ENCODE results near the gene NTN3. TPM values are rescaled to one million over a fixed set of nuclear protein-coding genes. Genes with fewer than 3 reads are reported as not detected.
A peak's percentile ranks its signal among the peaks of the same experiment; 100 is the strongest.

Gene NTN3
- total RNA-seq, 1 donor: 0.43 TPM

DNA sequence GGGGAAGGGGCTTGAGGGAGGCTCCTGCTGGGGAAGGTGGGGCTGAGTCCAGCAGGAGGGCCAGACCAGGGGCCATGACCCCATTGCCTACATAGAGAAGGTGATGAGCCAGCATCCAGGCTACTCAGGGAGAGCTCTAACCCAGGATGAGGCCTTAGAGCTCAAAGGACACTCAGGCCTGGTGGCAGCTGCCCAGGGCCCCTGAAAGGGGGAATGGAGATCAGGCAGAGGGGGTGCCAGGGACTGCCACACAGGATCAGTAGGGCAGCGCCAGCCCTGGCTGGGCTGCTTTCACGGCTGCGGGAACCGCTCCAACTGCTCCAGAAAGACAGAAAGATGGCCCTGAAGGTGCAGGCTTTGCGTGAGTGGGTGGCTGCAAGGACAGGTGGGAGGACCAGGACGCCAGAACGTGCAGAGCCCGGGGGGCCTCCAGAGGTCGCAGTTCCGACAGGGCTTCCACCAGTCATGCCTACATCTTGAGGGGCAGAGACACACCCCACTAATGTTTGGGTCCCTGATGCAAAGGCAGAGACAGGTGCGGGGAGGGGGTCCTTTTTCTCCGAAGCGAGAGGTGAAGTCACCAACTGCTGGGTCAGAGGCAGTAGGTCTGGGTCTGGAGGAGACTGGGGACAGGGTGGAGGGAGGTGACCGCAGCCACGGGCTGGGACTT, 41.8 kb downstream of the NTN3 start:
- peak overlapping the region; percentile 96 for H3K4me3 ChIP-seq (ENCODE audit: low read depth, low read length)
- TF ChIP-seq, protein P1, sequence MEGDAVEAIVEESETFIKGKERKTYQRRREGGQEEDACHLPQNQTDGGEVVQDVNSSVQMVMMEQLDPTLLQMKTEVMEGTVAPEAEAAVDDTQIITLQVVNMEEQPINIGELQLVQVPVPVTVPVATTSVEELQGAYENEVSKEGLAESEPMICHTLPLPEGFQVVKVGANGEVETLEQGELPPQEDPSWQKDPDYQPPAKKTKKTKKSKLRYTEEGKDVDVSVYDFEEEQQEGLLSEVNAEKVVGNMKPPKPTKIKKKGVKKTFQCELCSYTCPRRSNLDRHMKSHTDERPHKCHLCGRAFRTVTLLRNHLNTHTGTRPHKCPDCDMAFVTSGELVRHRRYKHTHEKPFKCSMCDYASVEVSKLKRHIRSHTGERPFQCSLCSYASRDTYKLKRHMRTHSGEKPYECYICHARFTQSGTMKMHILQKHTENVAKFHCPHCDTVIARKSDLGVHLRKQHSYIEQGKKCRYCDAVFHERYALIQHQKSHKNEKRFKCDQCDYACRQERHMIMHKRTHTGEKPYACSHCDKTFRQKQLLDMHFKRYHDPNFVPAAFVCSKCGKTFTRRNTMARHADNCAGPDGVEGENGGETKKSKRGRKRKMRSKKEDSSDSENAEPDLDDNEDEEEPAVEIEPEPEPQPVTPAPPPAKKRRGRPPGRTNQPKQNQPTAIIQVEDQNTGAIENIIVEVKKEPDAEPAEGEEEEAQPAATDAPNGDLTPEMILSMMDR (IDR thresholded peaks at IDR 0.05; ENCODE audit: insufficient read depth, low read depth, low read length): no peak

DNA sequence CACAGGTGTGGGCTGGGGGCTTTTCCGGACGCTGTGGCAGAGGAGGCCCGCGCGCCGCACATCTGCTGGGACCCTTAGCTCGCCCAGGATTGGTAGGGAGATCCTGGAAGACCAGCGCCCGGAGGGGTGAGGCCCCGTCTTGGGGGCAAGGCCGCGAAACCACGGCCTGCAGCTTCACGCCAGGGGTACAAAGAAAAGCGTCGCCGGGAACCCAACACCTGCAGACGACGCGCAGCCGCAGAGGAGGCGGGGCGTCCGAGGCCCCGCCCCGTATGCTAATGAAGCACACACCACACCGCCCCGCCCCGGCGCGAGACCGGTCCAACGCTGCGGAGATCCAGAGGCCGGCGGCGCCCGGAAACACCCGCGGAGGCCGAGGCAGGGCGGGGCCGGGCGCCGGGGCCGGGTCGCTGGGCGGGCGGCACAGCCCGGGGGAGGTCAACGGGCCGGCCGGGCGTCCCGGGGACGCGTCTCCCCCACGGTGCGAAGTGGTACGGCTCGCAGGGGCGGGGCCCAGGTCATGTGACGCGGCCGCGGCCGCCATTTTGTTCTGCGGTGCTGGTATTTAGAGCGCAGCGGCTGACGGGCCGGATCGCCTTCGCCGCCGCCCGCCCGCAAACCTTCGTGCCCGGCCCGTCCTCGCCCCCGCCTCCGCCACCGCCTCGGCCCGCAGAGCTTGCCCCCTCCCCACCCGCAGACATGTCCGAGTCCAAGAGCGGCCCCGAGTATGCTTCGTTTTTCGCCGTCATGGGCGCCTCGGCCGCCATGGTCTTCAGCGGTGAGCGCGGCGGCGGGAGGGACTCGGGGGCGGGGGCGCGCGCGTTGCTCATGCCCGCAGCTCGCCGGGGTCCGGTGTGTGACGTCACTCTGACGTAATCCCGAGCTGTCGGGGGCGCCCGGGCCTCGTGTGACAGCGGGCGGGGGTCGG, 42.6 kb downstream of the NTN3 start, which contains the start of gene ATP6V0C:
Gene ATP6V0C (plus strand): TSS at position 548 of the 928 bp plus-strand sequence. CDS start 152 bp downstream, at position 700.
- DNase-seq (ENCODE audit: low read depth): peak; percentile 88
- H3K4me3 ChIP-seq (ENCODE audit: low read depth, low read length): peak within 1 kb of the TSS; percentile 96
- TF ChIP-seq, protein P1 (IDR thresholded peaks at IDR 0.05; ENCODE audit: insufficient read depth, low read depth, low read length): no peak

More for the DNA sequence above, 41.8 kb downstream of the NTN3 start:
- DNase-seq (ENCODE audit: low read depth): no peak

DNA sequence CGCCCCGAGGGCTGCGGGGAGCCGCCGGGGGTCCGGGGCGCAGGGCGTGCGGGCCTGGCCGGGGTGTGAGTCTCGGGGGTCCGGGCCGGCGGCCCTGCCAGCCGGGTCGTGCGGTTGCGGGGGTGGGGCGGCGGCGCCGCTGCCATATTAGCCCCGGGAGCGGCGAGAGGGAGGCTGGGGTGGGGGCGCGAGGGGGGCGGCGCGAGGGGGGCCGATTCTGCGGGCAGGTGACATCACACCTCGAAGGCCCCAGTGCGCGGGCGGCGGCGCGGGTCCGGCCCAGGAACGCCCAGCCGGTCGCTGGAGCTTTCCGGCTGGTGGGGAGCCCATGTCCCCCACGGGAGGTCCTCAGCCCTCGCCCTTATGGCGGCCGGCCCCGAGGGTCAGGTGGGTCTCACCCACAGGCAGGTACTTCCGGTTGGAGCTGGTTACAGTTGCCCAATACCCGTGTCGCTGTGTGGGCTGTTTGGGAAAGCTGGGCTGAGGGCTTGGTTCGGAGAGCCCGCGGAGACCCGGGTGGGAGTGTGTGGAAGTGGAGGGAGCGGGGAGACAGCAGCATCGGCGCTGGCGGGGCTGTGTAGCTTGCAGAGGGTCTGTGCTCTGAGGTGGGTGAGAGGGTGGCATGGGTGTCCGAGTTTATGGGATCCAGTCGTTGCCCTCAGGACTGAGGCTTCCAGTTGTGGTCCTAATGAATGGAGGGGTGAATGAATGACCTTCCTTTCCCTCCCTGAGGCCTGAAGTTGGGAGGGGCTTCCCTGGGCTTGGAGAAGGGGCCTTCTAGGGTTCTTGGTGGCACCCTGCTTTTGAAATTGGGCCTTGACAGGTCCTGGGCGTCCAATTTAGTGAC, 43.5 kb downstream of the NTN3 start:
- peak overlapping the region; percentile 96 for H3K4me3 ChIP-seq (ENCODE audit: low read depth, low read length)
- peak; percentile 32 for DNase-seq (ENCODE audit: low read depth)
- TF ChIP-seq, protein P1 (IDR thresholded peaks at IDR 0.05; ENCODE audit: insufficient read depth, low read depth, low read length): no peak

DNA sequence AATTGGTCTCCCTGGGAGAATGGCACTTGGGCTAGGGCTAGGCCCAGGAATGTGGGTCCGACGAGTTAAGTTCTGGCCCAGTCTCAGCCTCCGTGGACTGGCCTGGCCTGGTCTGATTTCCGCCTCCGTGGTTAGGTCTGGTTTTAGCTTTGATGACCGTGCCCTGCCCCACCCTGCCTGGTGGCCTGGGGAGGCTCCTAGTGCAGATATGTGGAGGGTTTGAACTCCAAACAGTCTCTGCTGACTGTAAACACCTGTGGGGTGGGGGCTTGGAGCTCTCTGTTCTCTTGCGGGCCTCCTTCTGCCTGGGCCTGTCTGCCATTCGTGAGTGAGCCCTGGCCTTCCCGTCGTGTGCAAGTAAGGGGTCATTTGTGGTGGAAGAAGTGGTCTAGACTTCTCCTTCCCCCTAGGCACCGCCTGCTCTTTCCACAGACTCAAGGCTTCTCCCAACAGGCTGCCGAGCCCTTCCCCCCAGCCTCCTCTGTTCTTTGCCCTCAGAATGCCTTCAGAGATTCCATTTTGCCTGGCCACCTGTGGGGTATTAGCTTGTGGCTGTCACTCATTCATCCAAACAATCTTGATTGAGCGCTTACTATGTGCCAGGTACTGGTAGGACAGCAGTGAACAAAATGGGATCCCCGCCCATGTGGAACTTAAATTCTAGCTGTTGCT, 44.2 kb downstream of the NTN3 start:
- H3K4me3 ChIP-seq (ENCODE audit: low read depth, low read length): peak overlapping the region; percentile 96
- TF ChIP-seq, protein P1 (IDR thresholded peaks at IDR 0.05; ENCODE audit: insufficient read depth, low read depth, low read length): no peak
- no peak for DNase-seq (ENCODE audit: low read depth)

DNA sequence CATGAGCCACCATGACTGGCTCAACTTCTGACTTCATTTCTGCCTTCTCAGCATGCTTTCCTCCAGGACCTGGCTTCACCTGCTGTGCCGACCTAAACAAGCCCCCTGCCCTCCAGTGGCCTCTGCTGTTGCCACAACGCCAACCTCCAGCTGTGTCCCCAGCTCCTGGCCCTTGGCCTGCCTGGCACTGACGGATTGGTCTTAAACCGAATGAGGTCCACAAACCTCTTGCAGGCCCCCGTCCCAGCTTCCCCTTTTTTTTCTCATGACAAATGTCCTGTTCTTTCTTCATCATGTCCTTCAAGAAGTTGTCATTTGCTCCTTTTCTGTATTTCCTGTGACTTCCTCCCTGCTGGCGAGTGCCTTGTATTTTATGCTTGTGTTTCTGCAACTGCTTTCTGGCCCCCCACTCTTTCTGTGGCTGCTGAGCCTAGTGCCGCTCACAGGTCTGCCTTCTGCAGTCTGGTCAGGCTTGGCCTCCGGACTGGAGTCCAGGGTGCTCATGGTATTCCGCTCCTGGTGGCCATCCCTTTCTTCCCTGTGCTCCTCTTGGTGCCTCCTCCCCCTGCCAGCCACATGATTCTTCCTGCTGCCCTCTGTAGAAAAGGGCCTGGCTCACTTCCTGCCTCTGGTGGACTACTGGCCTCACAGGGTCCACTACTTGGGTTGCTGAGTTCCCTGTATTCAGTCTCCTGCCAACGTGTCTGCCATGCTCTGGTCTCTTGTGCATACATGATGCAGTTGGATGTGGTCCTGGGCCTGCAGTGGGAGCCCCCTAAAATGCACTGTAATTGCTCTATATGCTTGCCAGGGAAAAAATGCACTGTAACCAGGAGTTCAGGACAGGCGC, 45.5 kb downstream of the NTN3 start:
- TF ChIP-seq, protein P1 (IDR thresholded peaks at IDR 0.05; ENCODE audit: insufficient read depth, low read depth, low read length): no peak
- peak overlapping the region; percentile 3 for H3K4me3 ChIP-seq (ENCODE audit: low read depth, low read length)
- DNase-seq (ENCODE audit: low read depth): no peak
